Measurements from ENCODE around the gene KLHL26.
A peak's percentile ranks its signal among the peaks of the same experiment; 100 is the strongest.
"Not testable (repeated sequence)": the region's sequence is repeated elsewhere in the genome, so short reads cannot be mapped to it uniquely, and the experiment has no call there.

The KLHL26 gene

DNA sequence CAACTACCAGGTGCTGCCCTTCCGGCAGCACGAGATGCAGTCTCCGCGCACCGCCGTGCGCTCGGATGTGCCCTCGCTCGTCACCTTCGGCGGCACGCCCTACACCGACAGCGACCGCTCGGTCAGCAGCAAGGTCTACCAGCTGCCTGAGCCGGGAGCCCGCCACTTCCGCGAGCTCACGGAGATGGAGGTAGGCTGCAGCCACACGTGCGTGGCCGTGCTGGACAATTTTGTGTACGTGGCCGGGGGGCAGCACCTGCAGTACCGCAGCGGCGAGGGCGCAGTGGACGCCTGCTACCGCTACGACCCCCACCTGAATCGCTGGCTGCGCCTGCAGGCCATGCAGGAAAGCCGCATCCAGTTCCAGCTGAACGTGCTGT lies 31.4 kb downstream of the KLHL26 start:
- DNase-seq, result no peak

DNA sequence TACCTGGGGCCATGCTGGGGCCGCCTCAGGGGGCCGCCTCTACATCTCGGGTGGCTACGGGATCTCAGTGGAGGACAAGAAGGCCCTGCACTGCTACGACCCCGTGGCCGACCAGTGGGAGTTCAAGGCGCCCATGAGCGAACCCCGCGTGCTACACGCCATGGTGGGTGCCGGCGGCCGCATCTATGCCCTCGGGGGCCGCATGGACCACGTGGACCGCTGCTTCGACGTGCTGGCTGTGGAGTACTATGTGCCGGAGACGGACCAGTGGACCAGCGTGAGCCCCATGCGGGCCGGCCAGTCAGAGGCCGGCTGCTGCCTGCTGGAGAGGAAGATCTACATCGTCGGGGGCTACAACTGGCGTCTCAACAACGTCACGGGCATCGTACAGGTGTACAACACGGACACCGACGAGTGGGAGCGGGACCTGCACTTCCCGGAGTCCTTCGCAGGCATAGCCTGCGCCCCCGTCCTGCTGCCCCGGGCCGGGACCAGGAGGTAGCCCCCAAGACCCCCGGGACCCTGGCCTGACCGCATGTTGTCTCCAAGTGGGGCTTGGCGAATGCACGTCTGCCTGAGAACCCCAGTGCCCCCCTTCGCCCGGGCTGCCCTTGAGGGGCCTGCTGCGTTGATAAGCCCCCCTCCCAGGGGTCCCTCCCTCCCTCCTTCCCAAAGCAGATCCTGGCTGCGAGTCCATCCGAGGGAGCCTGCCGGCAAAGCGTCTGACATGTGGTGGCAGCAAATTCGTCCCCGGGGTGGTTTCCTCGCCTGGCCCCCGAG lies 32.1 kb downstream of the KLHL26 start:
- DNase-seq, result no peak

DNA sequence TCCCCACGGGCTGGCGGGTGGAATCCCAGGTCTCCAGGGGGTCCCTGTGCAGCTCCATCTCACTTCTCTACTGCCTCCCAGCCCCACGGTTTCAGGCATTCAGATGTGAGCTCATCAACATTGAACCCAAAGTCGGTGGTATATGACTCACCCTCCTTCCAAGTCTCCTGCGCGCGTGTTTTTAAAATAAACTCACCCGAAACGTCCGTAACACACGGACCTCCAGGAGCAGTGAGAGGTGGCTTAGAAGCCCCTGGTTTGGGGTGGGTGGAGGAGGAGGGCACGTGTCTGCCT lies 32.6 kb downstream of the KLHL26 start:
- peak; percentile 35 for DNase-seq

DNA sequence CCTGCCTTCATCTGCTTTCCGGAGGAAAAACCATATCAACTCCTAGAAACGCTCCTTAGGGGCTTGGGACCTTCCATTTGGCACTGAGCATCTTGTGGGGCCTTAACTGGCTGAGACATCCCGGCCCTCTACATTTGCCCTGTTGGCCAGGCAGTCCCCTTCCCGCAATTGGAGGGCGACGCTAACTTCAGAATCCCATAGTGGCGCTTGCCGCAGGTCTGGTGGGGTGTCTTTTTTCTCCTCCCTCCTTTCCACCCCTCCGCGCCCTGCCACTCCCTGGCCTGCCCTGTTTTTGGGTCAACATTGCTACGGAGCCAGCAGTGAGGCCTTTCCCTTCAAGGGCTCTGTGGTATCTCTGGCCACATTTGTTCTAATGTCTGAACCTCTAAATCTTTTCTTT lies 33.1 kb downstream of the KLHL26 start:
- no peak for DNase-seq

DNA sequence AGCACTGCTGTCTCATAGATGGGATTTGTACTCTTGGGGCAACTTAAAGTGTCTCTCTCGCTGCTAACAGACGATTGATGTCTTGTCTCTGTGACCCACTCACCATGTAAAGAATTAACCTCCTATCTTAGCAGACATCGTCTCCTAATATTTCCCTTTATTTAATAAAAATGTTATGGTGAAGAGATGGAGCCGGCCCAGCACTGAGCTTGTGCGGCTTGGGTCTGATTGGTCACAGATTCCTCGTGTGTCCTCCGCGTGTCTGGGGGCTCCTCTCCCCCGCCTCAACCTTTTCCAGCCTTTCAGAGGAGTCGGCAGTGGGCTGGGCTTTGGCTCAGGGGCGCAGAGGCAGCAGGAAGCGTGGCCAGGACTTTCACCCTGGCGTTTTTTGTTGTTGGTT lies 33.5 kb downstream of the KLHL26 start:
- DNase-seq, result no peak

DNA sequence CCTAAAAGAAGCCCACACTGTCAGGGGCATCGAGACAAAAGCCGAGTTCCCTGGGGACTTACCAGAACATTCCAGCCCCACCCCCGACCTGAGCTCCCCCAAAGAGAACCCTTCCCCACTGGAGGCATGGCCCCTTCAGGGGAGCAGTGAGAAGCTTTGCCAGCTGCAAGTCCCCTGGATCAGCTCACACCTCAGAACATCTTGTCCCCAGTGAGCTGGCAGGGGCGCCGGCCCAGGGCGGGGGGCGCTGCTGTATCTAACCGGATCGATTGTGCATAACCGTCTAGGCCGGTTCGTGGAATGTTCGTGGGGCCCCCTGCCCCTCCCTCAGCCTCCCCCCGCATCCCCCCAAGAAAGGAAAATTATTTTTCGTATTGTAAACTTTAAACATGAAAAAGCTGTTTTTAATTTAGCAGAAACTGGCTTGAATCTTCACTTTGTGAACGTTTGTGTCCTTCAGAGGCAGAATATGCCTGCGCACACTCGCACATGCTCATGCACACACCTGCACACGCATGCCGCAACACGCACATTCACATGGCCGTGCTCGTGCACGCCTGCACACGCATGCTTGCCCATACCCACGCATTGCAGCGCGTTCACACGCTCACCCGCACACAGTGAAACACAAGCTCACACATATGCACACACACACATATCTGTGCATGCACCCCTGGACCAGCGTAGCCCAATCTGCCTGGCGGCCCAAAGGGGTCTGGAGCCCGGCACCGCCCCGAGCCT lies 34.6 kb downstream of the KLHL26 start:
- no peak for DNase-seq

DNA sequence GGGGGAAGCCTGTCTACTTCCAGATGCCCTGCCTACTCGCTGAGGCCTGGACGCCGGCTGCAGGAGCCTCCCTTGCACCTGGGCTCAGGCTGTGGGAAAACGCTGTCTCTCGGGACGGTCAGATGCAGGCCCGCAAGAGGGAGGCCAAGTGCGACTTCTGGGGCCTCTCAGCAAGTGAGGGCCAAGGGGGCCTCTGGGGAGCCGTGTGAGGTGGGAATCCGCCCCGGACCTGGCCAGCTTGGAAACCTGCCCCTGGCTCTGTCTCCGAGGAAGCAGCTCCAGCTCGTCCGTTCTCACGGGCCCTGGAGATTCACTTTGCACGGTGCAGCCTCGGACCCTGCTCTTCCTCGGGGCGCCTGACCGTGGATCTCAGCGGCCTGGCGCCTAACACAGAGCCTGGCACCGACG lies 35.2 kb downstream of the KLHL26 start:
- no peak for DNase-seq

DNA sequence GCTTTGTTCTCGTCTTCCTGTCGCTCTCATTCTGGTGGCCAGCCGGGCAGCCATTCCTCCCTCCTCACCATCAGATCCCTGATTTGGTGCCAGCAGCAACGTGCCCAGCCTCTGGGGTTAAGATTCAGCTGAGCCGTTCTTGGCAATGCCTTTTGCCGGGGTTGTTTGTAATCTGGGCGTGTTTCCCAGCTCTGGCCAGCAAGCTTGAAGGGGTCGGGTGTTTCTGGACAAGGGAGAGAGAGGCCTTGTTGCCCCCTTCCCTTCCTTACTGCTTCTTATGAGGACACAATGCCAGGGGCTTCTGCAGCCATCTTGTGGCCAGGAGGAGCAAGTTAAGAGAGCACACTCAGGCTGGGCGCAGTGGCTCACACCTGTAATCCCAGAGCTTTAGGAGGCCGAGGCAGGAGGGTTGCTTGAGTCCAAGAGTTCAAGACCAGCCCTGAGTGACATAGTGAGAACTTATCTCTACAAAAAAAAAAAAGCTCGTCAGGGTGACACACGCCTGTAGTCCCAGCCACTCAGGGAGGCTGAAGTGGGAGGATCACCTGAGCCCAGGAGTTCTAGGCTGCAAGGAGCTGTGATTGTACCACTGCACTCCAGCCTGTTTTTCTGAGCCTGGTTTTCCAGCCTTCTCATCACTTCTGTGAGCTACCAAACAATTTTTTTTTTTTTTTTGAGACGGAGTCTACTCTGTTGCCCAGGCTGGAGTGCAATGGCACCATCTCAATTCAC lies 35.9 kb downstream of the KLHL26 start:
- DNase-seq, result peak; percentile 28

DNA sequence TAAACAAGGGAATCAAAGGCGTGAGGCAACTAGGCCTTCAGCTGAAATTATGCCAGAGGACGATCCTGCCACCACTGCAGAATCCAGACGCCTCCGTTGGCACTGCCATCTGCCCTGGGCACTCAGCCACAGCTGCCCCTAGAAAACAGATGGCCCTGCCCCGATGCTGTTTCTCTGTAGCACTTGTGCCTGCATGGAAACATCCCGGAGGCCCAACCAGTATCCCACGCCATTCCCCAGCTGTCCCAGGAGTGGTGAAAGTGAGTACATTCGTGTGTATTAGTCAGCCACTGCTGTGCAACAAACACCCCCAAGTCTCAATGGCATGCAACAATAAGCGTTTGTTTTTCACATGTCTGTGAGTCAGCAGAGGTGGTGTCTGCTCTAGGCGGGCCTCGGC lies 37.8 kb downstream of the KLHL26 start:
- DNase-seq, result no peak

DNA sequence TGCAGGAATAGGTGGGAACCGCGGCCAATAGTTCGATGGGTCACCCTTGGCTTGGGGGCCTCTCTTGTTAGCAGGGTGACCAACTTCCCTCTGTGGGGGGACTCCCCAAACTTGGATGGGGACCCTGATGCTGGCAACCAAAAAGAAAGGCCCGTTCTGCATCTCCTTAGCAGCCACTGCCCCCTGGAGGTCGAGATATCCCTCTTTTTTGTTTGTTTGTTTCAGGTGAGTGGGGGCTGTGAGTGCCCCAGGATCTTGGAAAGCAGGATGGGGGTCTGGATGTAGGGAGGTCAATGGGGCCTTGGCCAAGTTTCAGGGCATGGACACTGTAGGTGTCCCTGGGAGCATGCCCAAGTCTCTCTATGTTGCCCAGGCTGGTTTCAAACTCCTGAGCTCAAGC lies 39.0 kb downstream of the KLHL26 start:
- no peak for DNase-seq

DNA sequence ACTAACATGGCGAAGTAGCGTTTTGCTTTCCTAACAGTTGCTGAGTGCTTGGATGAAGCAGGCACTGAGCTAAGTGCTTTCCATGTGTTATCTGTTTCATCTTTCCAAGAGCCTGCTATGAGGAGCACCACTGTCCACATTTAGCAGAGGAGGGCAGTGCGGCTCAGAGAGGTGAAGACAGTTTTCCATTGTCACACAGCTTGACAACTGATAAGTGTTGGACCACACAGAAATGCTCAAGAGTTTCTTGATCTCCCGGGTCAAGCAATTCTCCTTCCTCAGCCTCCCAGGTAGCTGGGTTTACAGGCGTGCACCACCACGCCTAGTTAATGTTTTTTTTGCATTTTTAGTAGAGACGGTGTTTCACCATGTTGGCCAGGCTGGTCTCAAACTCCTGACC lies 39.9 kb downstream of the KLHL26 start:
- DNase-seq, result no peak

DNA sequence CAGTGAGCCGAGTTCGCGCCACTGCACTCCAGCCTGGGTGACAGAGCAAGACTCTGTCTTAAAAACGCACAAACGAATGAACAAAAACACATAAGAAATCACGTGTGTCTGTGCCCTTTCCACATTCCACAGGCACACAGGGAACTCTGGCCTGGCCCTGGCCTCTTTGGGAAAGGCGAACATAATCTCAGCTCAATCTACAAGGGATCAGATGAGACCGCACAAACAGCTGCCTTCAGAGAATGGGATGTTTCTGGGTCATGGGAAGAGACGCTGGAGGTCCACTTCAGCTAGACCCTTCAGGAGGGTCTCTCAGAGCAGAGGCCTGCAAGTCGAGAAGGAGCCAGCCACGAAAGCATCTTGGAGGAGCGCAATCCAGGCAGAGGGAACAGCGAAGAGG lies 40.3 kb downstream of the KLHL26 start:
- no peak for DNase-seq

DNA sequence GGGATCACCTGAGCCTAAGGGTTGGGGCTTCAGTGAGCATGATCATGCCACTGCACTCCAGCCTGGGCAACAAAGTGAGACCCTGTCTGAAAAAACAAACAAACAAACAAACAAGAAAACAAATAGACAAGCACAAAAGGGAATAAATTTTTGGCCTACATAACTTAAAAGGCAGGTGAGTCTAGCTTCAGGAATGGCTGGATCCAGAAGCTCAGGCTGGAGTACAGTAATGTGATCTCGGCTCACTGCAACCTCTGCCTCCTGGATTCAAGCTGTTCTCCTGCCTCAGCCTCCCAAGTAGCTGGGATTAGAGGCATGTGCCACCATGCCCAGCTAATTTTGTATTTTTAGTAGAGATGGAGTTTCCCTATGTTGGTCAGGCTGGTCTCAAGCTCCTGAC lies 43.3 kb downstream of the KLHL26 start:
- not testable (repeated sequence) for DNase-seq

DNA sequence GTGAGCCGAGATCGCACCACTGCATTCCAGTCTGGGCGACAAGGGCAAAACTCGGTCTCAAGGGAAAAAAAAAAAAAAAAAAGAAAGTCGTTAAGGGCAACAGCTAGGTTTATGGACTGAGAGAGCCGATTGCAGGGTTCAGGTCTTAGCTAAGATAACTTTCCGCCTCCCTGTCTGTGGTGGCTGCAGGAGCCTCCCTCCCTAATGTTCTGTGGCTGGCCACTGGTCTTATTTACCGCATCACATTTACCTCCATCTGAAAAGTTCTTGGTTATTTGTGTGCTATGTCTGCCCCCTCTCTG lies 45.9 kb downstream of the KLHL26 start:
- no peak for DNase-seq

DNA sequence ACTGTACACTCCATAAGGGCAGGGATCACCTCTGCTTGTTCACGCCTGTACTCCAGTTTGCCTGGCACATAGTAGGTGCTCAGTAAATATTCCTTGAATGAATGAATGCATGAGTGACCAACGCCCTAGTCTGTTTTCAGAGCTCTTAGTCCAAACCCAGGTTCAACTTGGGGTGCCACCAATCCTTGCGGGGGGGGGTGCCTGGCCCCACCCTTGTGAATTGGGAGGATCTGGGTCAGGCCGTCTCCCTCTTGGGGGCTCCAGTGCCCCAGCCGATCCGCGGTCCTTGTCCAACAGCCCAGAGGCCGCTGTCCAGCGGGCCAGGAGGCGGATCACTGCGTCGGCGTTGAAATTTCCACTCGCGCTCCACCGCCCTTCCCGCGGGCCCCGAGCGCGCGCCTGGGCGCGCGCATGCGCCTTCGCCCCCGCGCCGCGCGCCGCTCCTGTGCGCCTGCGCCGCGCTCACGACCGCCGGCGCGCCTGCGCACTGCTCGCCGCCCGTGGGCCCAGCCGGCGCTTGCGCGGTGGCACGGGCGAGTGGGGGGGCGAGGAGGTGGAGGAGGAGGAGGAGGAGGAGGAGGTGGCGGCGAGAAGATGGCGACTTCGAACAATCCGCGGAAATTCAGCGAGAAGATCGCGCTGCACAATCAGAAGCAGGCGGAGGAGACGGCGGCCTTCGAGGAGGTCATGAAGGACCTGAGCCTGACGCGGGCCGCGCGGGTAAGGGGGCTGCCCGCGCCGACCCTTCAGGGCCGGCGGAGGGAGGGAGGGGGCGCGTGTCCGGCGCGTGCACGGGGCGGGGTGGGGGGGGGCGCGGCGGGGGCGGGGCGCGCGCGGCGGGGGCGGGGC lies 46.5 kb downstream of the KLHL26 start, which contains the start of gene CRTC1:
CRTC1 (plus strand) TSS at position 572 of the 849 bp plus-strand sequence; CDS start at position 595, 23 bp downstream.
- peak; percentile 83 for DNase-seq

DNA sequence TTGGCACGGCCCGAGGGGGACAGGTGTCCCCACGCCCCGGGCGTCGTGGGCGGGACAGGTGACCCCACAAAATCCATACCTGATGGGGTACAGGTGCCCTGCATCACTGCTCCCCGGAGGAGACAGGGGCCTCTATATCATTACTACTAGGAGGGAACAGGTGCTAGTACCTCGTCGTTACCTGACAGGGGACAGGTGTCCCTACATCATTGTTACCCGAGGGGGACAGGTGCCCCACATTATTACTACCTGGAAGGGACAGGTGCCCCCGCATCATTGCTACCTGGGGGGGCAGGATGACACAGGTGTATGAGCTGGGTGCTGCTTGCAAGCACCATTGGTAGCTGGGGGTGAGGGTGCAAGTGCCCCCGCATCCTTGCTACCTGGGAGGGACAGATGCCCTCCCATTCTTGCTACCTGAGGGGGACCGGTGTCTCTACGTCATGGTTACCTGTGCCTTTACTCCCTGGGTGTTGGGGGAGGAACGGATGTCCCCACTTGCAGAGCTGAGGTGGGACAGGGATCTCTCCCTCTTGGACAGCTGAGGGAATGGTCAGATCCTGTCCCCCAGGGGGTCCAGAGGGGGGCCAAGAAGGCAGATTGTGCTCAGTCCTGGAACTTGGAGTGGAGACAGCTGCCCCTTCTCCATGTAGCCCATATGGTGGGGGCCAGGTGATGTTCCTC lies 47.3 kb downstream of the KLHL26 start:
- no peak for DNase-seq

DNA sequence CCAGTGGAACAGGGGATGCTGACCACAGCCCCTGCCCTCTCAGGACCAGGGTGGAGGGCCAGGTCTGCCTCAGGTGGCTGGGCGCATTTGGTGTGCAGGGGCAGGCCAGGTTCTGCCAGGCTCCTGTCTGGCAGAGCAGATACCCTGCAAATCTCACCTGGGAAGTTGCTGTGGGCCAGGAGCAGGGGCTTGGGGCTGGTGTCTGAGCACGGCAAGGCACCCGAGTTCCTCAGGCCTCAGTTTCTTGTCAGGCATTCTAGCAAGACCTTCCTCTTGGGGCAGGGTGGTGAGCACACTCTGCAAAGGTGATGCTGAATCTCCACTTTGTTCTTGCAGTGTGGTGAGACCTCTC lies 47.8 kb downstream of the KLHL26 start:
- DNase-seq, result no peak

DNA sequence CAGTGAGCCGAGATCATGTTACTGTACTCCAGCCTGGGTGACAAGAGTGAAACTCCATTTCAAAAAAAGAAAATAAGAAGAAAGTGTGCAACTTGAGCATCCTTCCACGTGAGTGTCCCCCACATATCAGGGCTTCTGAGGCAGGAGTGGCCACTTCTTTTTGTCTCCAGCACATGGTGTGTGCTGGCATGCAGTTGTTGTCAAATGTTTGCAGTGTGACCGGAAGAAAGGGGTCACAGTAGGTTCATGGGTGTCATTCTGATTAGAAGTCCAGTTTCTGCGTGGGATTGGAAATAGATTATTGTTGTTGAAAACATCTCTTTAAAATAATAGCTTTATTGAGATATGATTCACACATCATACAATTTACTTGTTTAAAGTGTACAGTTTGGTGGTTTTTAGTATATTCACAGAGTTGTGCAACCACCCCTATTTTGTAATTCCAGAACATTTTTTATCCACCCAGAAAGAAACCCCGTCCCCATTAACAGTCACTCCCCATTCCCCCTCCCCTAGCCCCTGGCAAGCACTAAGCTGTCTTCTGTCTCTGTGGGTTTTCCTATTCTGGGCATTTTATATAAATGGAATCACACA lies 48.9 kb downstream of the KLHL26 start:
- DNase-seq, result no peak

DNA sequence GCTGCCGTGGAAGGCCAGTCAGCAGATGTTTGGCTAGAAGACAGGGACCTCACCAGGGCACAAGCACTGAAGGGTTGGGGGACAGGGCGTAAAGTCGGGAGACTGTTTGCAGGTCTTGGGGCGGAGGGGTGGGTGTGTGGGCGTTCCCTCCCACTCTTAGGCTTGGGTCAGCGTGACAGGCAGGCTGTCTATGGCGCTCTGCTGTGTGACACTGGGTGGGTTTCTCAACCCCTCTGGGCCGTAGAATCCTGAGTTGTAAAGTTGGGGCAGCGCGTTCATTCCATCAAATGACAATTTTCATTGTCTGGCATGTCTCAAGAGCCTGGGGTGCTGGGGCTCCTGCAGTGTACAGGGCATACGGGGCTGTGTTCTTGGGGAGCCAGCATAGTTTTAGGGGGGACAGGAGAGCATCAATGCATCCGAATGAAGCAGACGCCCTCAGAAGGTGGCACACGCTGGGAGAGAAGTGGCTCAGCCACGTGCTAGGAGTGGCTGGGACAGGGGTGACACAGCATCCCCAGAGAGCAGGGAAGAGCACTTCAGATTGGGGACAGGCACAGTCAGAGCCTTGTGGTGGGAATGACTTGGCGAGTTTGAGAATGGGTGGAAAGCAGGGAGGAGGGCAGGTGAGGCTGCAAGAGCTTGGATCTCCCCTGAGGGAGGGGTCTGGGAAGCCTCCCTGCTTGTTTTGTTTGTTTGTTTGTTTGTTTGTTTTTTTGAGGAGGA lies 51.1 kb downstream of the KLHL26 start:
- no peak for DNase-seq

DNA sequence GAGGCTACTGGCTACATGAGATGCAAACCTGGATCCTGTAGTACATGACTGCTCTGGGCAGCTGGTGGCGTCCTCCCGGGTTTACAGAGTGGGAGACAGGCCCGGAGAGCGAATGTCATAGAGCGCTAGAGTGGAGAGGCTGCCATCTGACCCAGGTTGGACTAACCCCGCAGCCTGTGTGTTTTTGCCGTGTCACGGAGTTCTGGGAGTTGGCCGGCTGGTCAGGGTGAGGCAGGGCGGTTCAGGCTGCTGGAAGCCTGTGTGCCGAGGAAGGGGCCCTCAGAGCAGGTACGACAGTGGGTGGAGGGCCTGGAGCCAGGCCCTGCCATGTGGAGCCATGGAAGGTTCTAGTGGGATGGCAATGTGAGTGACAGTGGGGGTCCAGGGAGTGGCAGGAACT lies 59.2 kb downstream of the KLHL26 start:
- no peak for DNase-seq

DNA sequence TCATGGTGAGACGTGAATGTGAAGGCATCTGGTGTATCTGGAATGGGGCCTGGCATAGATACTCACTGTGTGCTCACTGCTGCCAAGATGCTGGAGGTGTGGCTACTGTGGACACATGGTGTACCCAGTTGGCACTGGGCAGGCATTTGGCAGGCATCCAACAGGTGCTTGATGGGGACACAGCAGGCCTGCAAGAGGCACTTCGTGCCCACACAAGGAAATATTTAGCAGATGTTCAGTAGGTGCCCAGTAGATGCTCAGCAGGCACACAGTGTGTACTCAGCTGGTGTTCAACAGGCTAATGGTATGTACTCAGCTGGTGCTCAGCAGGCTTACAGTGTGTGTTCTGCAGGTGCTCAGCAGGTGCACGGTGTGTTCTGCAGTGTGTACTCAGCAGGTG lies 60.9 kb downstream of the KLHL26 start:
- no peak for DNase-seq

All from fibroblast of upper back skin (primary cell).